Parathyroid adenoma (tissue), 2 donors: ENCODE measurements around the gene CAPN15.

Experiments
- H2AFZ ChIP-seq: fragments of 300-600 bp; sonication (generic); one replicate; pipeline ENCODE4 v1.7.0; 2017; ENCODE audit warnings: antibody characterized with exemption, mild to moderate bottlenecking
- H3K27ac ChIP-seq: fragments of 300-600 bp; sonication (generic); one replicate; pipeline ENCODE4 v1.7.0; 2017
- H3K27me3 ChIP-seq: fragments of 300-600 bp; sonication (generic); one replicate; pipeline ENCODE4 v1.7.0; 2017; ENCODE audit warnings: low read length; ENCODE audit not compliant: control insufficient read depth, insufficient read depth
- H3K36me3 ChIP-seq: fragments of 300-600 bp; sonication (generic); one replicate; pipeline ENCODE4 v1.7.0; 2017; ENCODE audit warnings: low read length; ENCODE audit not compliant: control insufficient read depth, insufficient read depth
- H3K4me1 ChIP-seq: fragments of 300-600 bp; sonication (generic); one replicate; pipeline ENCODE4 v1.7.0; 2017; ENCODE audit warnings: control low read depth
- H3K4me2 ChIP-seq: fragments of 300-600 bp; sonication (generic); one replicate; pipeline ENCODE4 v1.7.0; 2017; ENCODE audit warnings: low read length
- H3K4me3 ChIP-seq: fragments of 300-600 bp; sonication (generic); one replicate; pipeline ENCODE4 v1.7.0; 2017; ENCODE audit warnings: low read depth, low read length
- H3K79me2 ChIP-seq: fragments of 300-600 bp; sonication (generic); one replicate; pipeline ENCODE4 v1.7.0; 2017; ENCODE audit warnings: control low read depth
- H3K9ac ChIP-seq: fragments of 300-600 bp; sonication (generic); one replicate; pipeline ENCODE4 v1.7.0; 2017; ENCODE audit warnings: mild to moderate bottlenecking
- H3K9me3 ChIP-seq: fragments of 300-600 bp; sonication (generic); one replicate; pipeline ENCODE4 v1.7.0; 2017; ENCODE audit warnings: low read length; ENCODE audit not compliant: control insufficient read depth
- TF ChIP-seq, protein P1 (sequence below): fragments of 300-600 bp; sonication (generic); IDR thresholded peaks from one replicate; pipeline ENCODE4 v1.7.0; 2017; ENCODE audit warnings: antibody characterized with exemption, mild to moderate bottlenecking
- donor health status: primary hyperparathyroidism.

The CAPN15 gene

DNA sequence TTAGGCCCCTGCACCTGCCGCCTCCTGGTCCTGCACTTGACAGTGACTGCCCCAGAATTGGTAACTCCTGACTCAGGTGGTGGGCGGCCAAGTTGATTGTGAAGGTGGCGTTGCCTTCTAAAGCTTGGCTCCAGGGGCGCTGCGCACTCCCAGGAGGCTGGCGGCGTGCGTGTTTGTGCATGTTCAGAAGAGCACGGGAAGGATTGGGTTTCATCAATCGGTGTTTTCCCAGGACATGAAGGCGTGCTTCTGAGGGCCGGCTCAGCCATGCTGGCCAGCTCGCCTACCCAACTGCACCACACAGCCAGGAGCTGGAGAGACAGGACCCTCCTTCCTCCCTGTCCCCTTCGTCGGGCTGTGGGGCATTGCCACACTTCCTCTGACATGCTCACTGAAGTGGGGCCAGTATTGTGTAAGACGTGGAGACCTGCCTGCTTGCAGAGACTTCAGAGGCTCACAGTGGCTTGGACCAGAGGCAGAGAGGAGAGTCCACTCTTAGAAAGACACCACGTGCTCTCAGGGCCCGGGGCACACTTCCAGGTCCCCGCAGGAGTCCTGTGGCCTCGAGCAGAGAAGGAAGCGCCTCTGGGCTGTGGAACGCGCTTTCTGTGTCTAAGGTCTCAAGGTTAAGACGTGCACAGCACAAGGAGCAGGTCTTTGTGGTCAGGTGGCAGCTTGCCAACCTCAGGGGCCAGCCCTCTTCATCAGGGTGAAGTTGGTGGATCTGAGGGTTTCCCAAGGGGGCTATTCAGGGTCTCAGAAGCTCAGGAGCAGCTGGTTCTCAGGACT, 65.2 kb downstream of the CAPN15 start:
- H2AFZ ChIP-seq = peak overlapping the region; percentile 22
- H3K36me3 ChIP-seq = no peaks in the 10 kb centered on the region
- peaks cover 33% of the 10 kb centered on the region for H3K79me2 ChIP-seq
- H3K27ac ChIP-seq = peak overlapping the region; percentile 59
- peak overlapping the region; percentile 27 for H3K4me3 ChIP-seq
- TF ChIP-seq, protein P1, sequence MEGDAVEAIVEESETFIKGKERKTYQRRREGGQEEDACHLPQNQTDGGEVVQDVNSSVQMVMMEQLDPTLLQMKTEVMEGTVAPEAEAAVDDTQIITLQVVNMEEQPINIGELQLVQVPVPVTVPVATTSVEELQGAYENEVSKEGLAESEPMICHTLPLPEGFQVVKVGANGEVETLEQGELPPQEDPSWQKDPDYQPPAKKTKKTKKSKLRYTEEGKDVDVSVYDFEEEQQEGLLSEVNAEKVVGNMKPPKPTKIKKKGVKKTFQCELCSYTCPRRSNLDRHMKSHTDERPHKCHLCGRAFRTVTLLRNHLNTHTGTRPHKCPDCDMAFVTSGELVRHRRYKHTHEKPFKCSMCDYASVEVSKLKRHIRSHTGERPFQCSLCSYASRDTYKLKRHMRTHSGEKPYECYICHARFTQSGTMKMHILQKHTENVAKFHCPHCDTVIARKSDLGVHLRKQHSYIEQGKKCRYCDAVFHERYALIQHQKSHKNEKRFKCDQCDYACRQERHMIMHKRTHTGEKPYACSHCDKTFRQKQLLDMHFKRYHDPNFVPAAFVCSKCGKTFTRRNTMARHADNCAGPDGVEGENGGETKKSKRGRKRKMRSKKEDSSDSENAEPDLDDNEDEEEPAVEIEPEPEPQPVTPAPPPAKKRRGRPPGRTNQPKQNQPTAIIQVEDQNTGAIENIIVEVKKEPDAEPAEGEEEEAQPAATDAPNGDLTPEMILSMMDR = no peak
- H3K4me2 ChIP-seq = peak overlapping the region; percentile 58
- H3K9me3 ChIP-seq = no peaks in the 10 kb centered on the region
- no peaks in the 10 kb centered on the region for H3K27me3 ChIP-seq
- H3K4me1 ChIP-seq = peaks cover 20% of the 10 kb centered on the region
- no peak overlapping the region for H3K9ac ChIP-seq

DNA sequence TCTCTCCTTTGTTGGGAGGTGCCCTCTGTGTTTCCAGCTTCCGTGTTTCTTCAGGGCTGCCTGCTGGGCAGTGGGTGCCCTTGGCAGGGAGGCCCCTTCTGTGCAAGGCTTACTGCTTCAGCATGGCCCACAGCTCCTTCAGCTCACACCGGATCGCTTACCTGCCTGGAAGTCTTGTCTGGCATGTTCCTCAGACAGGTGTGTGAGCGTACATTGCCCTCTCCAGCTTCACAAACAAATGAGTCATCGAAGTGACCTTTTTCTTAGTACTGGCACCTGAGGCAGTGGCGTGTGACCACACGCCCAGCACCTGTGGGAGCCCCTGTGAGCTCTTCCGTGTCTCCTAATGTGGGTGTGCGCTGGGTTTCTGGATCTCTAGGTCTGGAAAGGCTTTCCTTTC, 65.9 kb downstream of the CAPN15 start:
- Histone ChIP-seq H2AFZ (peak overlapping the region; percentile 22), H3K4me1 (peaks cover 17% of the 10 kb centered on the region), H3K4me2 (peak overlapping the region; percentile 58), H3K27me3 (no peaks in the 10 kb centered on the region), H3K9ac (no peak overlapping the region), H3K9me3 (no peaks in the 10 kb centered on the region), H3K4me3 (no peak overlapping the region), H3K79me2 (peaks cover 35% of the 10 kb centered on the region), H3K36me3 (no peaks in the 10 kb centered on the region), H3K27ac (peak overlapping the region; percentile 59)
- TF ChIP-seq, protein P1 = no peak

DNA sequence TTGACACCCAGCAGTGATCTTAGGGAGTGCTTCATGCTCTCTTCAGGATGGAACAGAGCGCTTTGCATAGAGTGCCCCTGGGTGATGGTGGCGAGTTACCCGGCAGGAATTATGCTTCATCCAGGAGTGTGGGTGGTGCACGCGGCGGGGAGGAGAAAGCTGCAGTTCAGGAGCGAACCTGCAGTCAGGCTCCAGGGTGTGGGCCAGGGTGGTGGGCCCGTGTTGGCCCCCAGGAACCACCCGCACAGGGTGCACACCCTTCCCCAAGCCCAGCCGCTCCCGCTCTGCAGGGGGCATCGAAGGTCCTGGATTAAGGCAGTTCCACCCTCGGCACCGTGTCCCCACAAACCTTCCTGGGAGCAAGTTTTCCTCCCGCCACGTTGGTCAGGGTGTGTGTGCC, 66.3 kb downstream of the CAPN15 start:
- Histone ChIP-seq H2AFZ (no peak overlapping the region), H3K27me3 (no peaks in the 10 kb centered on the region), H3K4me3 (no peak overlapping the region), H3K9ac (no peak overlapping the region), H3K36me3 (no peaks in the 10 kb centered on the region), H3K27ac (peak overlapping the region; percentile 59), H3K79me2 (peaks cover 35% of the 10 kb centered on the region), H3K4me2 (peak overlapping the region; percentile 15), H3K4me1 (peaks cover 17% of the 10 kb centered on the region), H3K9me3 (no peaks in the 10 kb centered on the region)
- TF ChIP-seq, protein P1 = no peak

DNA sequence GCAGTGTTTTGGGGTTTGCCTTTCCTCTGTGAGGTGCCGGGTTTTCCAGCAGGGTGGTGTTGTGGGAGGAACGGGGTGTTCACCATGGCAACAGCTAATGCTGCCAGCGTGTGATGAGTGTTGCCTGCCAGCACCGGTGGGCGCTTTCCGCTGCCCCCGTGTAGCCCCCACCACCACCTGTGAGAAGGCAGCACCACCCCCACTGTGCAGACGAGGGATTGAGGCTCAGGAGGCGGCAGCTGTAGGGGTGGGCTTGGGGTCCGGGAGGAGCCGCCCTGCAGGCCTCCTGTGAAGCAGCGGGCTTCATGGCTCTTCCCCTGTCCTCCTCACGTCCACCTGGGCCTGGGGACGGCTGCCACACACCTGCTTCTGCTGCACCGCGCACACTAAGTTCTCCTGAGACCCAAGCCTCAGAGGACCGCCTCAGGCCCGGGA, 67.6 kb downstream of the CAPN15 start:
- H3K4me1 ChIP-seq = peaks cover 17% of the 10 kb centered on the region
- H3K27ac ChIP-seq = no peak overlapping the region

More for the DNA sequence above, 67.6 kb downstream of the CAPN15 start:
- Histone ChIP-seq H3K36me3 (no peaks in the 10 kb centered on the region), H3K79me2 (peaks cover 42% of the 10 kb centered on the region), H2AFZ (no peak overlapping the region), H3K9me3 (no peaks in the 10 kb centered on the region), H3K4me2 (no peak overlapping the region), H3K4me3 (no peak overlapping the region), H3K9ac (no peak overlapping the region), H3K27me3 (no peaks in the 10 kb centered on the region)
- TF ChIP-seq, protein P1 = no peak
